GM23248 (cell line): ENCODE data around the gene TTPAL.

Experiments used
- EZH2 ChIP-seq: fragments of 200-600 bp; sonication (generic); IDR thresholded peaks from 2 replicates; pipeline ENCODE4 v1.6.1; 2018; ENCODE audit warnings: antibody characterized with exemption, mild to moderate bottlenecking; ENCODE audit not compliant: insufficient read depth, poor library complexity, severe bottlenecking
- EZH2phosphoT487 ChIP-seq: fragments of 200-600 bp; sonication (generic); IDR thresholded peaks from 2 replicates; pipeline ENCODE4 v1.6.1; 2018; ENCODE audit warnings: antibody characterized with exemption, moderate library complexity, mild to moderate bottlenecking, low read depth; ENCODE audit not compliant: insufficient read depth

DNA sequence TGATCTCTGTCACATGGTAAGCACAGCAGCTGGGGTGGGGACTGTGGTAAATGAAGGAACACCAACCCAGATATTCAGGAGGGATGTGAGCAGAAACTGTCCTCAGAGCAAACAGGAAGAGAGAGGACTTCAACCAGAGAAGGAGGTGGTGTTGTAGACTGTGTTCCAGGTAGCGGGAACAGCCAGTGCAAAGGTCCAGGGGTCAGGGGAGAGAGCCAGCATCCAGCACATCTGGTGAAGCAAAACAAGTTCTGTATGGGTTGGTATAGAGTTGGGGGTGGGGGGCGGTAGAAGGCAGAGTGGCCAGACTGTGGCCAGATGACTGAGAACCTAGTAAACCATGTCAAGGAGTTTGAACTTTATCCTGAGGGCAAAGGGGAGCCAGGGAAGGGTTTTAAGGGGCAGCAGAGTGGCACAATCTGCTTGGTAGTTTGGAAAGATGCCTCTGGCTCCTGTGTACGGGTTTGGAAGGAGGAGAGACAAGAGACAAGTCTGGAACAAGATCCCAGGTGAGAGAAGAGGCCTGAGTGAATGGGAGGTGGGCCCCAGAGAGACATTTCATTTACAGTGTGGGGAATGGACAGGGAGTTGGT is 27.8 kb upstream of the TTPAL start:
- TF ChIP-seq EZH2 (no peak), EZH2phosphoT487 (no peak)
